Central memory CD4-positive, alpha-beta T cell (primary cell): Measurements from ENCODE around the gene METRN.
"Not testable (repeated sequence)": the region's sequence is repeated elsewhere in the genome, so short reads cannot be mapped to it uniquely, and the experiment has no call there.

Source experiments
- DNase-seq: peaks from one replicate; pipeline ENCODE4 v3.0.0; 2022

Gene METRN

GRCh38 chr16:739560-740458, 24.9 kb downstream of the METRN start:
- DNase-seq = no peak

GRCh38 chr16:740459-740763, 25.5 kb downstream of the METRN start:
- DNase-seq = no peak

DNA sequence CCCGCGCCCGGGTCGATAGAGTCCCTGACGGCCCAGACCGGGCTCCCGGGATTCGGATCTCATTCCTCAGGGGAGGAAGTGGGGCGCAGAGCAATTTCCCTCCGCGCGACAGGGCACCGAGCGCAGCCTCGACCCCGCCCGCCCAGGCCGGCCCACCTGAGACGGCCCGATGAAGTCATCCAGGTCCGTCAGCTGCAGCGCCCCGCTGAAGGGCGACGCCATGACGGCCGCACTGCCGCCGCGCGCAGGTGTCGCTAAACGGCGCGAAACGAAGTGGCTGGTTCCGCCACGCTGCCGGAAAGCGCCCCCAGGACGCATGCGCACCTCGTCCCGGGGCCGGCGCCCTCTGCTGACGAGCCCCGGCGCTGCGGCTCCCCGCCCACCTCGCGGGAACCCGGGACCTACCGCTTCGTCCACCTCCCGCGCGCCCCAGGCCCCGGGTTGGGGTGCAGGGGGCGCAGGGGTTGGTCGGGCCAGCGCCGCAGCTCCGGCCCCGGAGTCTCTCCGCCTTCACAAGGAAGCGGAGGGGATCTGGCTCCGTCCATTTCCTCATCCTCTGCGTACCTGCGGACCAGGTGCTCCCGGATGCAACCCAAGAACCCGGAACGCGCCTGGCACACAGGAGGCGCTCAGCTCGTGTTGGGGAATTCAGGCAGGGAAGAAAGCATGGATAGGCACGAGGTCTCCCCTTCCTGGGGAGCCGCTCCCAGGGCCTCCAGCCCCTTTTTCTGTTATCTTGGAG, 26.0 kb downstream of the METRN start, which contains the start of gene CIAO3:
Gene CIAO3, minus strand, starts transcription at position 234 of the 742 bp plus-strand sequence. Its CDS starts 12 bp downstream, at position 222.
- DNase-seq = peak; percentile 89

- no peak for DNase-seq
Measured at GRCh38 chr16:741986-742629, 27.2 kb downstream of the METRN start.

GRCh38 chr16:742894-743293, 28.0 kb downstream of the METRN start:
- DNase-seq = not testable (repeated sequence)

DNA sequence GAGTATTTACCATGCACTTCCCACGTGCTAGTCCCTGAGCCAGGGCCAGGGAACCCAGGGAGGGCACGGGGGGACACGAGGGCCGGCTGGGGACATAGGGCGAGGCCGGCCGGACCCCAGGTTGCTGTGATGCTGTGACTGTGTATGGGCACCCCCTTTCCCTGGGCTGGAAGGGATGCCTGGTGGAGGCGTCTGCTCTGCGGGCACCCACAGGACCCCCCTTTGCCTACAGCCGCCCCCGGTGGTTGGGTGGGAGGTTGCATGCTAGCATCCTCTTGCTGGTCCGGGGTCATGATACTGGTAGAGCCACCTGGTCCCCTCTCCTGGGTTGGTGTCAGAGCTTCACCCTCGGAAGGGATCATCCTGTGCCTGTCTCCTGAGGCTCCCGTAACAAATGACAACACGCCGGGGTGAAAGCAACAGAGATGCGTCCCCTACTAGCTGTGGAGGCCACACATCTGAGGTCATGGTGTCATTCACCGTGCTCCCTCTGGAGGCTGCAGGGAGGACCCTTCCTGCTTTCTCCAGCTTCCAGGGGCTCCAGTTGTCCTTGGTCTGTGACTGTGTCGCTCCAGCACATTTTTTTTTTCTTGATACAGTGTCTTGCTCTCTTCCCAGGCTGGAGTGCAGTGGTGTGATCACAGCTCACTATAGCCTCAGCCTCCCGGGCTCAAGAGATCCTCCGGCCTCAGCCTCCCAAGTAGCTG, 29.0 kb downstream of the METRN start:
- no peak for DNase-seq

DNA sequence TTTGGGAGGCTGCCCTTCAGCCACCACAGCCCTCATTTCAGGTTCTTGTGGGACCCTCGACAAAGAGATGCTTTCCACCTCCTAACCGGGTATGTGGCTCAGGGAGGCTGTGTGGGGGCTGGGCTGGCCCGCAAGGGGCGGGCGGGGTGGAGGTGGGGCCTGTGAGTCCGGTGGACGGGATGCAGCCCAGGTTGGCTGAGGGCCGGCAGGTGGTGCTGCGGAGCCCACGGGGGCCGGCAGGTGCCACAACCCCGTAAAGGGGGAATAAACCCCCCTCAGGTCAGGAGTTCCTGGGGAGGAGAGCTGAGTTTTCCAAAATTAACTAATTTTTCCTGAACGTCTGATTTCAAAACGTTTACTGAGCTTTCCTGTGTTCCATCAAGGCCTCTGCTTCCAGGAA, 30.8 kb downstream of the METRN start:
- no peak for DNase-seq

GRCh38 chr16:746637-747036, 31.7 kb downstream of the METRN start:
- DNase-seq = no peak

- no peak for DNase-seq
Measured at GRCh38 chr16:747978-748746, 33.2 kb downstream of the METRN start.

DNA sequence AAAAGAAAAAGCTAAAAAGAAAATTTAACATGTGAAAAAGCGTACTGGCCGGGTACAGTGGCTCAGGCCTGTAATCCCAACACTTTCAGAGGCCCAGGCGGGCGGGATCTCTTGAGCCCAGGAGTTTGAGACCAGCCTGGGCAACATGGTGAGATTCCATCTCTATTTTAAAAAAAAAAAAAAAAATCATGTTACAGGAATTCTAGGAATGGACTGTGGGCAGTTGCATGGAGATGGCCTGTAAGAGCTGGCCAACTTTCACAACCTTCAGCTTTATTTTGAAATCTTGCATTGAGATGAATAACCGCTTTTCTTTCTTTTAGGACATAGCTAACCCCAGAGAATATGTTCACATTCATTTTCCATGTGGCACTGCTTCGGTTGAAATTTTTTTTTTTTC, 34.1 kb downstream of the METRN start:
- DNase-seq = no peak

DNA sequence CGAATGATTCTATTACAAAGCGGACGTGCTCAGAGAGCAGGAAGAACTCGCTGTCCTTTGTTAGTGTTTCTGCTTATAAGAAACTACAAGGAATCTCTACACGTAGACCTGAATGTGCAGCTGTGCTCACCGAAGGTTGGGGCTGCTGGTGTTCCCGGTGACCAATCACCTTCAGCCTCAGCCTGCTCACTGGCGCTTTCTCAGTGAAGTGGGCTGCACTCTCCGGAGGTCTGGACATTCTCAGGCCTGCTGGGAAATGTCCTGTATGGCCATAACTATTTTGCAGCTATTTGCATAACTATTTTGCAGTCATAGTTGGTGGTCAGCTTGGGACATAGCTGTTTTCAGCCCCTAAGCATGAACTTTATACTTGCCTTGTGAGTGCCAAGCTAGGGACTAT, 35.6 kb downstream of the METRN start:
- DNase-seq = no peak

GRCh38 chr16:751152-752006, 36.5 kb downstream of the METRN start:
- no peak for DNase-seq

DNA sequence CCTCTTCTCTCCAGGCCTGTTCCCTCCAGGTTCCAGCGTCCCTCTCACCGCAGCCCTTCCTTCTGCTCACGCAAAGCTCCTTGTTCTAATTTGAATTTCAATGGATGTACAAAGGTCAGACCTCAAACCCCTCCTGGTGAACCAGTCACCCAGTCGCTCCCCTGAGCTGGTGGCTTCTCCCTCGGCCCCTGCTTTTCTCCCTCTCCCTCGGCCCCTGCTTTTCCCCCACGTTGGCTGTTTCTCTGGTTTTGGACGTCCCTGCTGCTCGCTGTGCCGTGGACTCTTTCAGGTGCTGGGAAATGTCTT, 37.0 kb downstream of the METRN start:
- DNase-seq = no peak

GRCh38 chr16:754121-754607, 39.2 kb downstream of the METRN start:
- not testable (repeated sequence) for DNase-seq

- no peak for DNase-seq
Measured at GRCh38 chr16:754656-755055, 39.7 kb downstream of the METRN start.

DNA sequence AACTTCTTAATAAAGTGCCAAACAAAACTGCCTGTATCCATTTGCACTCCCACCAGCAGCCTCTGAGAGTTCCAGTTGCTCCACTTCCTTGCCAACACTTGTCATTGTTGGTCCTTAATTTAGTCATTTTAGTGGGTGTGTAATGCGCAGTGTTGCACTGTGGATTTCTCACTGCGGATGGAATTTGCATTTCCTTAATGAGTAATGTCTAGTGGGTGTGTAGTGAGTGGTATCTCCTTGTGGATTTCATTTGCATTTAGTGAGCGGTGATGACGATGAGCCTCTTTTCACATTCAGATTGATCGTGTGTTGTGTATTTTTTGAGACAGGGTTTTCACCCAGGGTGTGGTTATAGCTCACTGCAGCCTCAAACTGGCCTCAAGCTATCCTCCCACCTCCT, 41.5 kb downstream of the METRN start:
- DNase-seq = no peak

- DNase-seq = no peak
Measured at GRCh38 chr16:759110-759910, 44.4 kb downstream of the METRN start.

DNA sequence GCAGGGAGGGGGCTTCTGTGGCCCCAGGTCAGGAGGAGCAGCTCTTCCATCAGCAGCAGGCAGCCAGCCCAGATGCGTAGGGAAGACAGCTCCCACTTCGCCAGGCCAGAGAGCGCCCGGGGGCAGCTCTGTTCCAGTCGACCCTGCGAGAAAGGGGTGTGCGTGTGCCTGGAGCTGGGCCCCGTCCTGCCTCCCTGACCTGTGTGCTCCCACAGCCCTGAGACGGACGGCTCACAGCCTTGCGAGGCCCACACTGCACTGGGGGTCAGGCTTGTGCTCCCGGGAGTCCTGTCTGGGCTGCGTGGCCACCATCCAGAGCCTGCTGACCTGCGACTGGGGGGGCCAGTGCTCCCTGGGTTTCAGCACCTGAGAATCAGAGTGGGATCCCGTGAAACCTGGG, 45.1 kb downstream of the METRN start:
- no peak for DNase-seq

DNA sequence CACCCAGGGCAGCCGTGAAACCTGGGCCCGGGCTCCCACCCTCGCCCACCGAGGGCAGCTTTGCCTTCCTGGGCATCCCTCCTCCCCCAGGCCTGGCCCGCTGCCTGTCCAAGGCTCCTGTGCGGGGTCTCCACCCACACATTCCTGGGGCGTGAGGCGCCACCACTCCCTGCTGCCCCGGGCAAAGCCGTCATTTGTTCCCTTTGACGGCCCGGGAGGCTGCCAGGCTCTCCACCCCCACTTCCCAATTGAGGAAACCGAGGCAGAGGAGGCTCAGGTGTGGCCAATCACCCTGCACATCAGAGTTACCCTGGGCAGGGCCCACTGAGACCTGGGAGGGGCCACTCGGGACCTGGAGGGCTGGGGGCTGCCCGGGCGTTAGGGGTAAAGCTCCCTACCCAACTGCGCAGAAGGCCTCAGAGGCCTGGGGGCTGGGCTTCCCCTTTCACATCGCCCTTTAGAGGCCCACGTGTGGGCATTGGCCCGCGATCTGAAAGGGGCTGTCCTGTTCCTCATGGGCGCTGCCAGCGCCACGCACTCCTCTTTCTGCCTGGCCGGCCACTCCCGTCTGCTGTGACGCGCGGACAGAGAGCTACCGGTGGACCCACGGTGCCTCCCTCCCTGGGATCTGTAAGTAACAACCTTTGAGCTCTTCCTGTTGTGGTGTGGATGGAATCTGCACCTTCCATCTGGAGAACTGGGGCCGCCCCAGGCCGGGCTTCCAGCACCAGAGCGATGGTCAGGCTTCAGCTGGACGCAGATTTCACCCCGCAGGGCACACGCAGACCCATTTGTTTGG, 45.8 kb downstream of the METRN start, which contains the start of gene MSLN:
Gene MSLN, plus strand, starts transcription at position 190 of the 799 bp plus-strand sequence. CDS start 1,947 bp downstream, outside the sequence.
- no peak for DNase-seq
